GDM1 (cell line): Measurements from ENCODE around the gene CRCP.
"Not testable (repeated sequence)": the region's sequence is repeated elsewhere in the genome, so short reads cannot be mapped to it uniquely, and the experiment has no call there.

Source experiments
- DNase-seq: peaks from one replicate; lab custom pipeline; 2025; lab: John Stamatoyannopoulos, UW

CRCP gene

DNA sequence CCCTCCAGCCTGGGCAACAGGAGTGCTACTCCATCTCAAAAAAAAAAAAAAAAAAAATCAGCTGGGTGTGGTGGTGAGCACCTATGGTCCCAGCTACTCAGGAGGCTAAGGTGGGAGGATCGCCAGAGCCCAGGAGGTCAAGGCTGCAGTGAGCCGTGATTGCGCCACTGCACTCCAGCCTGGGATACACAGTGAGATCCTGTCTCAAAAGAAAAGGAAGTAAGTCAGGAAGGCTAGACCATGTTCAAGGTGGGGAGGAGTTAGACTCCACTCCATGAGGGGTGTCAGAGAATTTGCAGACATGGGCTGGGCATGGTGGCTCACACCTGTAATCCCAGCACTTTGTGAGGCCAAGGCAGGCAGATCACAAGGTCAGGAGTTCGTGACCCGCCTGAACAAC lies 6.2 kb upstream of the CRCP start:
- DNase-seq = not testable (repeated sequence)

GRCh38 chr7:66110856-66111255 lies 3.8 kb upstream of the CRCP start:
- DNase-seq = no peak

- DNase-seq = not testable (repeated sequence)
These were observed 2.2 kb downstream of the CRCP start for GRCh38 chr7:66116680-66117420.

DNA sequence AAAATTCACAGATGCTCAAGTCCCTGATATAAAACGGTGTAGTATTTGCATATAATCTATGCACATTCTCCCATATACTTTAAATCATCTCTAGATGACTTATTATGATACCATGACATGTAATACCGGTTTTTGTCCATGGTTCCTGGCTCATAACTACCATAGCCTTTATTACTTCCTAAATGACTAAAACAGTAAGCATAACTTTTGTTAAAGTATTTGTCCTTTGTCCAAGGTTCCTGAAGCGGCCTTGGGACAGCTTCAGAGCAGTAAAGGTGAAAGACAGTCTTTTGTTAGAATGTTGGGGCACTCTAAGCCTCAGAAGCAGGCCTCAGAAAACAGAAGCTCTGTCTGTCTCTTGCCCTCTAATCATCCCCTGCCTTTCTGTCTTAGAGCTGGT lies 4.0 kb downstream of the CRCP start:
- DNase-seq = no peak

GRCh38 chr7:66119245-66119850 lies 4.7 kb downstream of the CRCP start:
- DNase-seq = no peak

DNA sequence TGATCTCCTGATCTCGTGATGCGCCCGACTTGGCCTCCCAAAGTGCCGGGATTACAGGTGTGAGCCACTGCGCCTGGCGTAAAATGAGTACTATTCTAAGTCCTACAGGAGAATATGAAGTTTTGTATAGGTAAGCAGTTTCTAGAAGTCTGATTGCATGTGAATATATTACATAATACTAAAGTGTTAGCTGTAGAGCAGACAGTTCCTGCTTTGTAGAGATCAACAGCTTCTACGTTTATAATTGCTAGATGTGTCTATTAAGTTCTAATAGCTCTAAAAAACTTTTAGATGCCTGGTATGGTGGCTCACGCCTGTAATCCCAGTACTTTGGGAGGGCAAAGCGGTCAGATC lies 8.5 kb downstream of the CRCP start:
- DNase-seq = no peak

GRCh38 chr7:66124569-66124861 lies 9.9 kb downstream of the CRCP start:
- not testable (repeated sequence) for DNase-seq

DNA sequence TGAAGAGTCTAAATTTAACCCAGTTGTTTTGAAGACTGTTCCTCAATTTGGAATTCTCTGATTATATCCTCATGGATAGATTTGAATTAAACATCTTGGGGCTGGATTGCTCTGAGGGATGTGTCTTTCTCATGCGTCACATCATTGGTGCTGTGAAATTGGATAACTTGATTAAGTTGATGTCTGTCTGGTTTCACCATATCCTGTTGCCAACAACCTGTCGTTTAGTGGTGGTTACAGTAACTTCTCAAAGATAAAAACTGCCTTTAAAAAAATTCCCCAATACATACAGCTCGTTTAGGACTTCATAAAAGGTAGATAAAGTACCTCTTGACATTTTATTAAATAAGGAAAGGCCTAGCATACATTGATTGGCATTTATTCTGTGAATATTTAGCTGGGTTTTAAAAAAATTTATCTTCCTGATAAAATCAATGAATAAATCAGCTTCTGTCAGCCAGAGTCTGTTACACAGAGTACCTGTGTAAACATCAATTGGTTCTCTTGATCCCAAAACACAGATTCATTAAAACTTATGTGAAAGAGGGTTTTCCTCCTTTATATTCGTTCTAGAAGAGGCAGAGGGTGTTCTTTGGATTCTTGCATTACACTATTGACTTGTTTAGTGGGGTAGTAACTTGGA lies 10.5 kb downstream of the CRCP start:
- no peak for DNase-seq

- DNase-seq = not testable (repeated sequence)
These were observed 11.2 kb downstream of the CRCP start for GRCh38 chr7:66125781-66126352.

GRCh38 chr7:66127172-66127571 lies 12.5 kb downstream of the CRCP start:
- DNase-seq = not testable (repeated sequence)

- no peak for DNase-seq
These were observed 24.5 kb downstream of the CRCP start for GRCh38 chr7:66138994-66139752.

DNA sequence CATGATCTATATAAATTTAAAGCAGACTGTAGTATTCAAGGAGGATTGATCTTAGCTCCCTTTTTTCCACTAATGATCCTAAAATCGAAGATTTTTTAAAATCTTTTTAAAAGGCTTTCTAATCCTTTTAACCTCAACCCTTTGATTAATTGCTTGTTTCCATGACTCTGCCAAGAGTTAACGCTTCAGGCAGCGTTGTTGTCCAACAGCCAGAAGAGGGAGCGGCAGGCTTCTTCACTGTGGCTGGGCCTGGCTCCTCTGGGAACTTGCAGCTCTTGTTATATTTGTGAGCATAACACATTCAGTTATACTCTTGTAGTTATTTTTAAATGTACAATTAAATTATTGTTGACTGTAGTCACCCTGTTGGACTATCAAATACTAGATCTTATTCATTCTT lies 26.3 kb downstream of the CRCP start:
- no peak for DNase-seq

DNA sequence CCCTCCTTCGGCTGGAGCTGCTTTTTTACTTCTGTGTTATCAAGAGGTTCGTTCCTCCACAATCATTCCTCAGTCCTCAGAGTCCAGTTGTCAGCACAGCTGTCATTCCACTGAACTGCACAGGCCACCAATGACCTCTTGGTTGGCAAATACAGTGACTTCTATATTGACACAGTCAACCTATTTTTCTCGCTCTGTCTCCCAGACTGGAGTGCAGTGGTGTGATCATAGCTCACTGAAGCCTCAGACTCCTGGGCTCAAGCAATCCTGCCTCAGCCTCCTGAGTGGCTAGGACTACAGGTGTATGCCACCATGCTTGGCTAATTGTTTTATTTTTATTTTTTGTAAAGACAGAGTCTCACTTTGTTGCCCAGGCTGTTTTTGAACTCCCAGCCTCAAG lies 27.7 kb downstream of the CRCP start:
- DNase-seq = no peak

GRCh38 chr7:66142996-66143395 lies 28.3 kb downstream of the CRCP start:
- DNase-seq = no peak

GRCh38 chr7:66143876-66144332 lies 29.3 kb downstream of the CRCP start:
- DNase-seq = no peak

DNA sequence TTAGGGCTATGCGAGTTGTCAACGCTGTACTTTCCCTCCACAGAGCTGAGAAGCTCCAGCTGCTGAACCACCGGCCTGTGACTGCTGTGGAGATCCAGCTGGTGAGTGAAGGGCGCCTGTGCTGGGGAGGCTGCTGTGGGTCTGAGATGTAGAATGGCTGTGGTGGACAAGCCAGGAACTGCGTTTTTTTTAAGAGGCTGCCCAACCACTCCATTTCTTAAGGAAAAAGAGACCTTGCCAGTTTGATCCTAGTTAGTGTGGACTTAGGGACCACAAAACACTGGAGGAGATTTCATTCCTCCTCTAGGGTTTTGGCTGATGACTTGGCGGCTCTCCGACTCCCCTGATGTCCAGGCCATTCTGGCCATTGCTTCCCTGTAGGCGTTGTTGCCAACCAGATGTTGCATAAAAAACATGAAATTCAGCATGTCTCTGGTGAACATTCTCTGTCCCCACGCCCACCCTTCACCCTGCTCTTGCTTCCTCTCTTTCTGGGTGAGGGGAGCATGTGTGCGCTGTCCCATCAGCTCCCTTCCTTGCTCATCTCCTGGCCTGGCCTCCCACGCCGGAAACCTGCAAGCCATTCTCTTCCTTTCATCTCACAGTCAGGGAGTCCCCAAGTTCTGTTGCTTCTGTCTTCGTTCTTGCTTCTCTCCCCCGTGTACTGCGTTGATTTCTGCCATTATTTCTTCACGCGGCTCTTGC lies 30.9 kb downstream of the CRCP start:
- DNase-seq = no peak

GRCh38 chr7:66146701-66147100 lies 32.1 kb downstream of the CRCP start:
- no peak for DNase-seq

GRCh38 chr7:66147657-66148056 lies 33.0 kb downstream of the CRCP start:
- DNase-seq = not testable (repeated sequence)

DNA sequence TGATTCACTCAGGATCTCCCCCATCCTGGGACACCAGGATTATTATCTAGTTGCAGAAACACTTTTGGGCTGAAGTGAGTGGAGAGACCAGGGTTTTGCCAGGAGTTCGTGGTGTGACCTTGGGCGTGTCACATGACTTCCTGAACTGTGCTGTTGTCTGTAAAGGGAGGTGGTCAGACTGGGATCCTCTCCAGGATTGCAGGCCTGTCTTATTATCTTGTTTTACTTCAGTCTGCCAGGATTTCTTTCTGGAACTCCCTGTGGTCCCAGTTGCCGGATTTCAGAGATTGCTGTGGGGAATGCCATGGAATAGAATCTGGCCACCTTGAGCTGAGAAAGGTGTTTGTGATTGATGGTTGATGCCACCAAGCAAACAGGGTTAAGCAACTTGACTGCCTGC lies 35.8 kb downstream of the CRCP start:
- DNase-seq = no peak

GRCh38 chr7:66152371-66153191 lies 37.9 kb downstream of the CRCP start:
- no peak for DNase-seq

DNA sequence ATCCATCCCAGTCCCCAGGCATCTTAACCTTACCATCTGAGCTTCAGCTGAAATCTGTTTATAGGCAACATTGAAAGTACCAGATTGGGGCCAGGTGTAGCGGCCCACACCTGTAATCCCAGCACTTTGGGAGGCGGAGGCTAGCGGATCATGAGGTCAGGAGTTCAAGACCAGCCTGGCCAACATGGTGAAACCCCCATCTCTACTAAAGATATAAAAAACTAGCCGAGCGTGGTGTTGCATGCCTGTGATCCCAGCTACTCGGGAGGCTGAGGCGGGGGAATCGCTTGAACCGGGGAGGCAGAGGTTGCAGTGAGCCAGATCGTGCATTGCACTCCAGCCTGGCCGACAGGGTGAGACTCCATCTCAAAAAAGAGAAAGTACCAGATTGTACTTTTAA lies 39.0 kb downstream of the CRCP start:
- DNase-seq = no peak
